Activated CD4-positive, alpha-beta T cell treated with anti-CD3 and anti-CD28 coated beads, Interleukin-2, amount 50 U/mL, for 24 hours (primary cell): Measurements from ENCODE around the gene MYLK.

Source experiments
- DNase-seq, 2 donors: peaks; one replicate each; pipeline ENCODE4 v3.0.0-alpha.2; 2020; ENCODE audit warnings: low read depth in 1 of 2, low spot score in 1 of 2

The MYLK gene

DNA sequence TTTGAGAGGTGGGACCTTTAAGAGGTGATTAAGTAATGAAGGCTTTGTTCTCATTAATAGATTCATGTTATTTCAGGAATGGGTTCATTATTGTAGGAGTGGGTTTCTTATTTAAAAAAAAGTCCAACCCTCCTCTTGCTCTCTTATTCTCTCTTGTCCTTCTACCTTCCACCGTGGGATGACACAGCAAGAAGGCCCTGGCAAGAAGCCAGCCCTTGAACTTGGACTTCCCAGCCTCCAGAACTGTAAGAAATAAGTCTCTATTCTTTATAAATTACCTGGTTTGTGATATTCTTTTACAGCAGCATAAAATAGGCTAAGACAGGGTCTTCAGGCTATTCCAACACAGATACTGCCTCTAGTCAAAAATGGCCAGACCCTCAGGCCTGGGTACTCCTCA, 62.2 kb downstream of the MYLK start:
- DNase-seq = no peak

- no peak for DNase-seq
Measured at GRCh38 chr3:123819949-123820348, 64.2 kb downstream of the MYLK start.

GRCh38 chr3:123818921-123819429, 65.2 kb downstream of the MYLK start:
- no peak for DNase-seq

- no peak for DNase-seq
Measured at GRCh38 chr3:123818324-123818920, 65.7 kb downstream of the MYLK start.

DNA sequence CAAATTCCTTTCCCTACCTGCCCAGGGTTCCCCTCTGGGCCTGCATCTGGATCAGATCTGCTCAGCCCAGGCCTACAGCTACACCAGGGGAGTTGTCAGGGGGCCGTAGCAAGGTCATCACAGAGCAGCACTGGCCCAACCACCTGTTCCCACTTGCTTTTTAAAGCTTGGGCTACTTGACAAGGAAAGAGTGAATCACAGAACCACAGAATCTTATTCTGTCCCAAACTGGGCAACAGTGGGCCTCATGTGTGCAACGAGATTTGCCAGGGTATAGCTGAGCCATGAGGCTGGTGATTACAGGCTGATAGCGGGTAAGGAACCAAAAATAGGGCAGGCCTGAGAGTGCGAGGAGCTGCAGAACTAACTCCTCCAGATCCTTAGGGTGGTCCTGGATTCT, 66.7 kb downstream of the MYLK start:
- DNase-seq = no peak

GRCh38 chr3:123816673-123817207, 67.4 kb downstream of the MYLK start:
- DNase-seq = no peak

DNA sequence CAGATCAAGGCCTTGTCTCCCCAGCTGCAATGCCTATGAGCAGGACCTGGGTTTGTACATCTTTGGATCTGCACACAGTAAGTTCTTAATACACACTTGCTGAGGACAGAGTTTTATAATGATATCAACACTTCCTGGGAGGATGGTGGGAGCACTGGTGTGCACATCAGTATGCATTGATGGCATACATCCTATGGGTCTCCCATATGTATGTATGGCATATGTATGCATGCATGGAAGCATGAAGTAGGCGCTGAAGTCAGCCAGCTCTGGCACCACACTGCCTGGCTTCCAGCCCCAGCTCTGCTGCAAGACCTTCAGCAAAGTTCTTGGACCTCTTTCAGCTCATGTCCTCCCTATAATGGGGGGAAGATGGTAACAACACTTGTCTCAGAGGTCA, 68.2 kb downstream of the MYLK start:
- DNase-seq = no peak

- DNase-seq = no peak
Measured at GRCh38 chr3:123813876-123814275, 70.3 kb downstream of the MYLK start.

DNA sequence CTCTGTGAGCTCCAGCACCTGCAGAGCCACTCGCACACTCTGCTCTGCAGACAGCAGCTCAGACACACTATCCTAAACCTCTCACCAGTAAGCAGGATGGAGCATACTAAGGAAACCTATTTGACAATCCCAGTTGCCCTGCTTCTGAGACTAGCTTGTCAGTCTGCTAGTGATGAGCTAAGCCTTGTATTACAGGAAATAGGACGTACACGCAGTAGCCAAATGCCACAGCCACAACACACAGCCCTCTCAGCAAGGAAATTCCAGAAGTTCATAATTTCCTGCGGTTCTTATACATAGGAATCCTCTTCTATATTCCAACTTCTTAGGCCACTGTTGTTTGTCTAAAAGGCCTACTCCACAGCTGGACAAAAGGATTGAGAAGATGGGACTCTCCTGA, 74.5 kb downstream of the MYLK start:
- DNase-seq = no peak

DNA sequence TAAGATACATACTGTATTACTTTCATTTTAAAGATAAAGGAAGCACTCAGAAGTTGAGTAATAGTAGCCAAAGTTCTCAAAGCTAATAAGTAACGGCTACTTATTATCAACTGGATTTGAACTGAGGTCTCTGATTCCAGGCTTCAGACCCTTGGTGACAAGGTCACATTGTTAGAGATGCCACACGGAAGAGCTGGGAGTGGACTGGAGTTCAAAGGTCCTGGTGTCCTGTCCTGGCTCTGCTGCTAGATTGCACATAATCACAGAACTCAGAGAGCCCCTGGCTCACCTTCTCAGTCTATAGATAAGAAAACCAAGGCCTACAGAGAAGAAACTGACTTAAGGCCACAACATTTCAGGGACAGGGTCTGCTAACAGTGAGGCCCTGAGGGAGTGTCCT, 75.3 kb downstream of the MYLK start:
- DNase-seq = no peak

- DNase-seq = no peak
Measured at GRCh38 chr3:123807820-123808219, 76.3 kb downstream of the MYLK start.

DNA sequence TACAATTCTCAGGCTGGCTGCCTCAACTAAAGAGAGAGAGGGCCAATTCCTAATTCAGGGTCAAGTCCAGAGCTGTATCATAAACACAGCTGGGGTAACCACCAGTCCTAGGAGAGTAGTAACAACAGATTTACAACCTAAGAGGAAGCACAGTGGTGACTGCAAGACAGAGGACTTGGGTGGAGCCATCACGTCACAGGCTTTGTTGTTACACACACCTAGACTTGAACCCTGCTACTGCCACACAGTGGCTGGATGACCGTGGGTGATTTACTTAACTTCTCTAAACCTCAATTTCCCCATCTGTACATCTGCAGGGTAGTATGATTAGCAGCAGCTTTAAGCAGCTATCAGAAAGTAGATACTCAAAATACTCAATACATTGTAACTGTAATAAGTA, 78.6 kb downstream of the MYLK start:
- no peak for DNase-seq

DNA sequence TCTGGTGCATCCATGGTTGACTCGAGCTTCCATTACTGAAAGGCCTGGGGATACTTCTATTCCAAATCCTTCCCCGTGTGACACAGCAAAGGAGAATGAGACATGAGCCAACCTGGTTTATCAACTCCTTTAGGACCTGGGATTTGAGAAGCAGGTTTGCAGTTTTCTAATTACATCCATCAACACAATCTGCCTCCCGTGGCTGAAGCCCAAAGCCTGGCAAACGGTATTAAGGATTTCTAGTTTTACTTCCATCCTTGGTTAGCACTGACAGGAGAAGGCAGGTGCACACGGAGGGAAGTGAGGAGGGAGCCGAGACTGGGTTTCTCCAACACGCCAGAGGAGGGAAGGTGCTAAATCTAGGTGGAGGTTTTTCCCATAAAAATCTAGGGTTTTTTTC, 79.0 kb downstream of the MYLK start:
- DNase-seq = no peak

DNA sequence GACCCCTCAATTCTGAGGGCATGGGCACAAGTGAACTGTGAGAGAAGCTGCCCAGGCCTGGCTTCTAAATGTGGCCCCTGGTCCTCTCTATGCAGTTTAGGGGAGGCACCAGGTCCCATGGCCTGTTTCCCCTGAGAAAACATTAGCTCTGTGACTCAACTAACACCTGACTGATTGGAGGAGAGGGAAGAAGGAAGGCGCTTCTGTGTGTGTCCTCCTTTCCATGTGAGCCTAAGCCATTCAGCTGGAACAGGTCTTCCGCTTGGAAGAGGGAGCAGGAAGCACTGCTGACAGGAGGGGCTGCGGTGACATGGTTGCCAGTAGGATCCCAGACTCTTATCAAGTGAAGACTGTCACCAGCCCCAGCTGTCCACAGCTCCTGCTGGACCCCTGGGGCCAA, 79.5 kb downstream of the MYLK start:
- no peak for DNase-seq

- DNase-seq = no peak
Measured at GRCh38 chr3:123803521-123803920, 80.6 kb downstream of the MYLK start.

GRCh38 chr3:123802007-123802625, 82.0 kb downstream of the MYLK start:
- no peak for DNase-seq

DNA sequence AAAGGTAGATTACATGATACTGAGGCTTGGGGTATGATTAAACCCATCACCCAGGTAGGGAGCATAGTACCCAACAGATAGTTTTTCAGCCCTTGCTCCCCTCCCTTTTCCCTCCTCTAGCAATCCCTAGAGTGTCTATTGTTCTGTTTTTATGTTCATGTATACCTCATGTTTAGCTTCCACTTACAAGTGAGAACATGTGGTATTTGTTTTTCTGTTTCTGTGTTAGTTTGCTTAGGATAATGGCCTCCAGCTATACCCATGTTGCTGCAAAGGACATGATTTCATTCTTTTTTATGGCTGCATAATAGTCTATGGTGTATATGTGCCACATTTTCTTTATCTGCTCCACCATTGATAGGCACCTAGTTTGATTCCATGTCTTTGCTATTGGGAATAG, 82.7 kb downstream of the MYLK start:
- no peak for DNase-seq

GRCh38 chr3:123800362-123800682, 83.8 kb downstream of the MYLK start:
- no peak for DNase-seq

- DNase-seq = no peak
Measured at GRCh38 chr3:123799544-123800361, 84.4 kb downstream of the MYLK start.

GRCh38 chr3:123798550-123798949, 85.6 kb downstream of the MYLK start:
- no peak for DNase-seq

GRCh38 chr3:123795471-123796251, 88.5 kb downstream of the MYLK start:
- DNase-seq = no peak
